GM12801 (cell line): ENCODE results near the gene HNRNPUL1.

Experiments
- CTCF ChIP-seq: IDR thresholded peaks from one replicate; pipeline ENCODE4 v1.5.1; 2011; ENCODE audit warnings: control low read depth; ENCODE audit not compliant: insufficient read length; ENCODE audit errors: extremely low read depth

Gene HNRNPUL1

DNA sequence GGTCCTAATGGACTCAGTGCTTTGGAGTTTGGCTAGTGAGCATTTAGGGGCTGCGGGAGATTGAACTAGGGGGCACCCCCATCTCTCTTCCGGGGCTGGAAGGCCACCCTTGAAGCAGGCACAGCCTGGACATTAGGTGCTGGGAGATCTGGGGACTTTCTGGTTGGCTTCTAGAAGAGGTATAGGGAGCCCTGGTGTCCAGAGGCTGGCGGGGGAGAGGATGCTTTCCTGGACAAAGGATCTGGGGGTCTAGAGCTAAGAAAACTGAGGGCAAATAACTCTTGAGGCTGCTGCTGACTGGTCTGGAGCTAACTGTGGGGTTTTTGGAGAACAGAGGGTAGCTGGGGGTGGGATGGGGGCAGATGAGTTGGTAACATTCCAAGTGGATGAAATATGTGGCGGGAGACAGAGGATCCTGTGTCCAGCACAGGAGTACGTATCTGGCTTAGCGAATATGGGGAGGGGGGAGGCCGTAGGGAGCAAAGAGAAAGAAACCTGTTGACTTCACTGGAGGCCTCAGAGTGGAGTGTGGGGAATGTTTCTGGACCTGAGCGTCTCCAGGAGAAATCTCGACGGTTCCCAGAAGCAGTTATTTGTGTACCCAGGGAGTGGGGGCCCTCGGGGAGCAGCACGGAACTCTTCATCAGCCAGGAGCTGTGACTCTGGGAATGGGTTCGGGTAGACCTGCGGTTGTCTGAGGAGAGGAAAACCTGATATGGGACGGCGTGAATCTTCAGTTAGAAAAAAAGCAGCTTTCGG lies 1.4 kb downstream of the HNRNPUL1 start:
- TF ChIP-seq CTCF: no peak

DNA sequence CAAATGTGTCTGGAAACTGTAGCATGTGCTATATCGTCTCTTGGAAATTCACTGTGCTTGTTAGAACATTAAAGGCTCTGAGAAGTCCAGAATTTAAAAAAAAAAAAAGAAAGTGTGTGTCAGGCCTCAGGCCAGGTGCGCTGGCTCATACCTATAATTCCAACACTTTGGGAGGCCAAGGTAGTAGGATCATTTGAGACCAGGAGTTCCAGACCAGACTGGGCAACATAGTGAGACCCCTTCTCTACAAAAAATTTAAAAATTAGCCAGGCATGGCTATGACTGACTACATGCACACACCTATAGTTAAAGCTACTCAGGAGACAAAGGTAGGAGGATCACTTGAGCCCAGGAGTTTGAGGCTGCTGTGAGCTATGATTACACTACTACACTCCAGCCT lies 4.9 kb downstream of the HNRNPUL1 start:
- no peak for TF ChIP-seq CTCF

GRCh38 chr19:41269571-41269970 lies 5.4 kb downstream of the HNRNPUL1 start:
- TF ChIP-seq CTCF: no peak

DNA sequence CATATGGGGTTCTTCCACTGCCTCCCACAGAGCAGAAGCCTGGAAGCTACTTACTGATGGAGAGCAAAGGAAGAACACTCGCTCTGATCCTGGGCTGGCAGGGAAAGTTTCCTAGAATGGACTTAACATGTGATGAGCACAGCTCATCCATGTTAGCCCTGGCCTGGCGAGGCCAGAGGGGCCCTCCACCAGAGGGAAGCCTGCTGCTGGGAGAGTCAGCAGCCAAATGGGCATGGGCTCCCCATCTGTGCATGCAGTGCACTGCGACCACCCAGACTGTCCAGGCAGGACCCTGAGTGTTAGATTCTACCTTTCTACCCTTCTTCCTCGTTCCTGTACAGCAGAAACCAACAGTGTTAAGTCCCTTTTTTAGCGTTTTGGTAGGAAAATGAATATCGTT lies 8.9 kb downstream of the HNRNPUL1 start:
- TF ChIP-seq CTCF: no peak

DNA sequence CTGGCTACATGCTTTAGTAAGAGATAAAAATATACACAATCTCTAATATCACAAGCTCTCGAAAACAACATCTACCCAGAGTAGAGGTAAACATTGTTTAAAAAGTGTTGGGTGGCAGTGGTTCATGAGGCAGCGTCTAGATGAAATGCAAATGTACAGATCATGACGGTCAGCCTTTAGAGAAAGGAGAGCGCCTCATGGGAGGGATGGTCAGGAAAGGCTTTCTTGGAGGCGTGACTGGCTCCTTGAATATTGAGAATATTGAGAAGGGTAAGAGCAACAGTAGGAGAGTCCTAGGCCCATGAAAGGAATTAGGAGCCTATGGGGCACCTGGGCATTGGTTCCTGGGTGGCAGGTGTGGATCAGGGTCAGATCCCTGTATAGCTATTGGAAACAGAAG lies 10.6 kb downstream of the HNRNPUL1 start:
- TF ChIP-seq CTCF: no peak

- no peak for TF ChIP-seq CTCF
These were observed 12.1 kb downstream of the HNRNPUL1 start for GRCh38 chr19:41276231-41276630.

DNA sequence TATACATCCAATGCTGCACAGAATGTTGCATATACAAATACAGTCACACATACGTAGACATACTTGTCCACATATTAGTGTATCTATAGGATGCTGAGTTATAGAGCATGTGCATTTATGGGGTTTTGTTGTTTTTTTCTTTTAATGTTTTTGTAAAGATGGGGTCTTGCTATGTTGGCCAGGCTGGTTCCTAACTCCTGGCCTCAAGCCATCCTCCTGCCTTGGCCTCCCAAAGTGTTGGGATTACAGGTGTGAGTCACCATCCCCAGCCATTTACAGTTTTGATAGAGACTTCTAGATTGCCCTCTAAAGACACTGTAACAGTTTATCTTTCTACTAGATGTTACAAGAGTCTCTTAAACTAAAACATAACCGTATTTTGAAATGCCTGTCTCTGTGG lies 14.3 kb downstream of the HNRNPUL1 start:
- no peak for TF ChIP-seq CTCF
